ENCODE data around the gene VAV2. TPM values are rescaled to one million over a fixed set of nuclear protein-coding genes. Genes with fewer than 3 reads are reported as not detected.

Gene VAV2
- total RNA-seq, 1 experiment from 2014 or later = 24.7 TPM

DNA sequence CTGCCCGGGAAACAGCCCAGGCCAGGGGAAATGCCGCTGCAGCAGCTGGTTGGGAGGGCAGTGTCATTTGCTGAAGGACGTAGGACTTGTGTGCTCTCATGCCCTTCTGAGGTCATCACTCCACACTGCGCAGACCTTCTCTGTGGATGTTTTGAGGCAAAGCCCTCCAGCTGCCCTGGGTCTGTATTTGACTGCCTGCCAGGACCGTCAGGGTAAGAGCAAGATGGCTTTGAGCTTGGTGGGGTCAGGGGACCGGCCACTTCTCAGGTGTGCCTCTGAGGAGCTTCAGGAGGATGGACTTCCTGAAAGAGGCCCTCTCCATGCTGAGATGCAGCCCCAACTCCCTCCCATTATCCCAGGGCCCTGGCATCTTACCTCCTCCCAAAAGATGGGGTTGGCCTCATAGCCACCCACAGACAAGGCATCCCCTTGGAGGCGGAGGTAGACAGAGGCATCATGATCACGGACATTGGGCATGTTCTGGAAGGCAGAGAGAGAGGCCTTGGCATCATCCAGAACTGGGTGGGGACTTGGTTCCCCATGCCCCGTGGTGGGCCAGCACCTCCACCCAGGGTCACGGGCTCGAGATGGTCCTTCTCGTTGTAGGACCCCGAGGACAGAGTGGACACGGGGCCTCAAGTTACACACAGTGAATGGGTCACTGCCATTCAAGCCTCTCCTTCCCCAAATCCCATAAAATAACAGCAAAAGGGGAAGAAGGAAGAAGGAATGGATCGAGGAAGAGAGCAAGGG is 273.4 kb downstream of the VAV2 start:
- BruUV-seq (replicated peaks) = no TSS peak
- ChIA-PET CTCF (no interaction called here), POLR2A (no interaction called here)
- Histone ChIP-seq H3K9me3 (ENCODE audit: control insufficient read depth, insufficient read depth, low read depth, low read length) (no peaks in the 10 kb centered on the region), H3K4me3 (ENCODE audit: low read depth in 2 of 2, low read length in 2 of 2) (no peak overlapping the region), H3K36me3 (ENCODE audit: control insufficient read depth, insufficient read depth, low read length) (no peaks in the 10 kb centered on the region), H3K27ac (ENCODE audit: low read length) (no peak overlapping the region), H3K4me1 (ENCODE audit: control insufficient read depth, insufficient read depth, low read length) (no peaks in the 10 kb centered on the region), H3K27me3 (ENCODE audit: control insufficient read depth, insufficient read depth, low read length) (no peaks in the 10 kb centered on the region; the same call in 1 of the 2 replicates)
- DNase-seq (ENCODE audit: low read depth, low spot score) (no peak), ATAC-seq (no peak)
- intact Hi-C loops (cut with micrococcal nuclease; ENCODE audit: unreplicated experiment) = no loop called here
- in situ Hi-C loops (cut with HindIII; ENCODE audit: low pct_unique_long_range_greater_than_20kb, low sequenced_read_pairs) = no loop called here
- TF ChIP-seq TCF7L2 (IDR thresholded peaks at IDR 0.05; ENCODE audit: low read depth, low read length) (no peak), SIN3A (IDR thresholded peaks at IDR 0.05; ENCODE audit: borderline replicate concordance, insufficient read depth, low read depth, low read length) (no peak), POLR2AphosphoS5 (IDR thresholded peaks at IDR 0.05; ENCODE audit: low read depth, low read length) (no peak)
- TF ChIP-seq, protein P1, sequence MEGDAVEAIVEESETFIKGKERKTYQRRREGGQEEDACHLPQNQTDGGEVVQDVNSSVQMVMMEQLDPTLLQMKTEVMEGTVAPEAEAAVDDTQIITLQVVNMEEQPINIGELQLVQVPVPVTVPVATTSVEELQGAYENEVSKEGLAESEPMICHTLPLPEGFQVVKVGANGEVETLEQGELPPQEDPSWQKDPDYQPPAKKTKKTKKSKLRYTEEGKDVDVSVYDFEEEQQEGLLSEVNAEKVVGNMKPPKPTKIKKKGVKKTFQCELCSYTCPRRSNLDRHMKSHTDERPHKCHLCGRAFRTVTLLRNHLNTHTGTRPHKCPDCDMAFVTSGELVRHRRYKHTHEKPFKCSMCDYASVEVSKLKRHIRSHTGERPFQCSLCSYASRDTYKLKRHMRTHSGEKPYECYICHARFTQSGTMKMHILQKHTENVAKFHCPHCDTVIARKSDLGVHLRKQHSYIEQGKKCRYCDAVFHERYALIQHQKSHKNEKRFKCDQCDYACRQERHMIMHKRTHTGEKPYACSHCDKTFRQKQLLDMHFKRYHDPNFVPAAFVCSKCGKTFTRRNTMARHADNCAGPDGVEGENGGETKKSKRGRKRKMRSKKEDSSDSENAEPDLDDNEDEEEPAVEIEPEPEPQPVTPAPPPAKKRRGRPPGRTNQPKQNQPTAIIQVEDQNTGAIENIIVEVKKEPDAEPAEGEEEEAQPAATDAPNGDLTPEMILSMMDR (IDR thresholded peaks at IDR 0.05) = no peak
- TF ChIP-seq, protein P2, sequence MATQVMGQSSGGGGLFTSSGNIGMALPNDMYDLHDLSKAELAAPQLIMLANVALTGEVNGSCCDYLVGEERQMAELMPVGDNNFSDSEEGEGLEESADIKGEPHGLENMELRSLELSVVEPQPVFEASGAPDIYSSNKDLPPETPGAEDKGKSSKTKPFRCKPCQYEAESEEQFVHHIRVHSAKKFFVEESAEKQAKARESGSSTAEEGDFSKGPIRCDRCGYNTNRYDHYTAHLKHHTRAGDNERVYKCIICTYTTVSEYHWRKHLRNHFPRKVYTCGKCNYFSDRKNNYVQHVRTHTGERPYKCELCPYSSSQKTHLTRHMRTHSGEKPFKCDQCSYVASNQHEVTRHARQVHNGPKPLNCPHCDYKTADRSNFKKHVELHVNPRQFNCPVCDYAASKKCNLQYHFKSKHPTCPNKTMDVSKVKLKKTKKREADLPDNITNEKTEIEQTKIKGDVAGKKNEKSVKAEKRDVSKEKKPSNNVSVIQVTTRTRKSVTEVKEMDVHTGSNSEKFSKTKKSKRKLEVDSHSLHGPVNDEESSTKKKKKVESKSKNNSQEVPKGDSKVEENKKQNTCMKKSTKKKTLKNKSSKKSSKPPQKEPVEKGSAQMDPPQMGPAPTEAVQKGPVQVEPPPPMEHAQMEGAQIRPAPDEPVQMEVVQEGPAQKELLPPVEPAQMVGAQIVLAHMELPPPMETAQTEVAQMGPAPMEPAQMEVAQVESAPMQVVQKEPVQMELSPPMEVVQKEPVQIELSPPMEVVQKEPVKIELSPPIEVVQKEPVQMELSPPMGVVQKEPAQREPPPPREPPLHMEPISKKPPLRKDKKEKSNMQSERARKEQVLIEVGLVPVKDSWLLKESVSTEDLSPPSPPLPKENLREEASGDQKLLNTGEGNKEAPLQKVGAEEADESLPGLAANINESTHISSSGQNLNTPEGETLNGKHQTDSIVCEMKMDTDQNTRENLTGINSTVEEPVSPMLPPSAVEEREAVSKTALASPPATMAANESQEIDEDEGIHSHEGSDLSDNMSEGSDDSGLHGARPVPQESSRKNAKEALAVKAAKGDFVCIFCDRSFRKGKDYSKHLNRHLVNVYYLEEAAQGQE (IDR thresholded peaks at IDR 0.05; ENCODE audit: insufficient read depth in 1 of 2, low read depth in 2 of 2, low read length in 1 of 2) = no peak

DNA sequence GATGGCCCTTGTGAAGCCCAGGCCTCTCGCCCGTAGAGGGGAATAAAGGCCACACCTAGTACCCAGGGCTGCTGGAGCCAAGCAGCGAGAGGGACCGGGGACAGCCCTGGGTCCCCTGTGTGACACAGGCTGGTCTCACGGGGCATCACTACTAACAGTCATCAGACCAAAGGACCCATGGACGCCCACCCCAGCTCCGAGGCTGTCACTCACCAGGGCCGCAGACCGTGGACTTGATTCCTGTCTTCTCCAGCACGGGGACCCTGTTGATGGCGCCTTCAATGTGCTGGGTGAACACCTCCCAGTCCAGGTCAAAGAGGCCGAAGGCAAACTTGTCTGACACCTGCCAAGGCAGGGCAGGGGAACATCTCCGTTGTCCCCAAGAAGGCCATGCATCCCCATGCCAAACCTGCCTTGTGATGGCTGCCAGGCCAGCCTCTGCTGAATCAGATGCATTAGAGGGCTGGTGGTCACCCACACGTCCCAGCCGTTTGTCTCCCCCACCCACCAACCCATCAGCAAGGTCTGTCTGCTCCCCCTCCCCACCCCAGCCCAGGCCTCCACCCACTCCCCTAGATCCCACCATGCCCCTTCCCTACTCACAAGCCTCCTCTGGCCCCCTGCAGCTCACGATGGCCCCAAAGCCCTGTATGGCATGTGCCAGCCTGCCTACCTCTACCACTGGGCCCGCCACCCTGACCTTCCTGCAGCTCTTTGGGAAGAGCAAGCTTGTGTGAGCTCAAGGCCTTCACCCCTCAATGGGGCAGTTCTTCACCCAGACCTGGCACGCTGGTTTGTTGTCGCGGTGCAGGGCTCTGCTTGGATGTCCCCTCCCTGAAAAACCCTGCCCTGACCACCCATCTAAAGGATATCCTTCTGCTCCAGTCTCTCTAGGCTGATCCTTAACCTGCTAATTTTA is 274.8 kb downstream of the VAV2 start:
- no peaks in the 10 kb centered on the region for H3K27me3 ChIP-seq (ENCODE audit: control insufficient read depth, insufficient read depth, low read length)
- intact Hi-C loops (cut with micrococcal nuclease; ENCODE audit: unreplicated experiment) = no loop called here
- CTCF ChIA-PET = no interaction called here

More for the DNA sequence above, 274.8 kb downstream of the VAV2 start:
- no TSS peak for BruUV-seq (replicated peaks)
- no peak overlapping the region for H3K4me3 ChIP-seq (ENCODE audit: low read depth in 2 of 2, low read length in 2 of 2)
- no peaks in the 10 kb centered on the region for H3K9me3 ChIP-seq (ENCODE audit: control insufficient read depth, insufficient read depth, low read depth, low read length)
- in situ Hi-C loops (cut with HindIII; ENCODE audit: low pct_unique_long_range_greater_than_20kb, low sequenced_read_pairs) = no loop called here
- H3K4me1 ChIP-seq (ENCODE audit: control insufficient read depth, insufficient read depth, low read length) = no peaks in the 10 kb centered on the region
- ATAC-seq = no peak
- H3K36me3 ChIP-seq (ENCODE audit: control insufficient read depth, insufficient read depth, low read length) = no peaks in the 10 kb centered on the region
- TF ChIP-seq TCF7L2 (IDR thresholded peaks at IDR 0.05; ENCODE audit: low read depth, low read length) = no peak
- no peak for DNase-seq (ENCODE audit: low read depth, low spot score)
- POLR2A ChIA-PET = no interaction called here
- no peak overlapping the region for H3K27ac ChIP-seq (ENCODE audit: low read length)
